Stomach smooth muscle (tissue), 2 donors: ENCODE data around the gene P2RX3.

Source experiments
- H3K27ac ChIP-seq: one replicate; pipeline ENCODE4 v1.7.0; 2013; ENCODE audit warnings: mild to moderate bottlenecking, low read length, inconsistent platforms
- H3K27me3 ChIP-seq, 2 donors: one replicate each; pipeline ENCODE4 v1.7.0; 2013; ENCODE audit warnings: low read length in 2 of 2; ENCODE audit not compliant: insufficient read depth in 2 of 2, control insufficient read depth in 1 of 2
- H3K36me3 ChIP-seq, 2 donors: one replicate each; pipeline ENCODE4 v1.7.0; 2013; ENCODE audit warnings: low read length in 2 of 2; ENCODE audit not compliant: control insufficient read depth in 2 of 2, insufficient read depth in 2 of 2
- H3K4me1 ChIP-seq: one replicate; pipeline ENCODE4 v1.7.0; 2013; ENCODE audit warnings: low read length; ENCODE audit not compliant: control insufficient read depth, insufficient read depth
- H3K4me3 ChIP-seq, 2 donors: one replicate each; pipeline ENCODE4 v1.7.0; 2013; ENCODE audit warnings: low read length in 2 of 2
- H3K9ac ChIP-seq, 2 donors: one replicate each; pipeline ENCODE4 v1.7.0; 2013; ENCODE audit warnings: low read length in 2 of 2, mild to moderate bottlenecking in 1 of 2
- H3K9me3 ChIP-seq, 2 donors: one replicate each; pipeline ENCODE4 v1.7.0; 2013; ENCODE audit warnings: low read length in 2 of 2; ENCODE audit not compliant: control insufficient read depth in 2 of 2
- donor health status: healthy.
- donor health status: Pancreatic carcinoma.

P2RX3 gene

DNA sequence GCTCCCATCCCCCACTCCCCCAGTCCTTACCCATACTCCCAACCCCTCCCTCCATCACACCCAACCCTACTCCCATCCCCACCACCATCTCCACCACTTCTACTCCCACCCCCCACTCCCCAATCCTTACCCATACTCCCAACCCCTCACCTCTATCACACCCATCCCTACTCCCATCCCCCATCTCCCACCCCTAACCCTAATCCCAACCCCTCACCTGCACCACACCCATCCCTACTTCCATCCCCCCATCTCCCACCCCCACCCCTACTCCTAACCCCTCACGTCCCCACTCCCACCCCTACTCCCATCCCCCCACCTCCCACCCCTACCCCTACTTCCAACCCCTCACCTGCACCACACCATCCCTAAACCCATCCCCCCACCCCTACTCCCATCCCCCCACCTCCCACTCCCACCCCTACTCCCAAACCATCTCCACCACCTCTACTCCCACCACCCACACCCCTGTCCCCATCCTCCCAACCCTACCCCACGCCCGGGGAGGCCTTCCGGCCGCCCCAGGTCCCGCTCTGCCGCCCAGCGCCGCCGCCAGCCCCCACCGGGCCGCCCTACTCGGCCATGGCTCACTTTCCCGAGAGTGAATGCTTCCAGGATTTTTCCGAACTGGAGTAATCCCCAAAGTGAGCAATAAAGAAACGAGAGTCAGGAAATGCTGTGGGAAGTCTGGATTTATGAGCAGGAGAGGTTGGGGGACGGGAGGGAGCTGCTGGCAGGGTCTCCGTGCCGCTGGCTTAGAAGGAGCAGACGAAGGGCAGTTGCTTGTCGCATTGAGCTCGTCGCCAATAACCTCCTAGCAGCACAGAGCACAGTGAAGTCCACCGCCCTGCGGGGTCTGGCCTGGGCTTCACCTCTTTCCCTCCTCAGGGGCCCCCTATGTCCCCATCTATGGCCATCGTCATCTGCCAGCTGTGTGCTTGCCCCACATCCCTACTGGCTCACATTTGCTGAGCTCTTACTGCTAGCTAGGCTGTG is 38.2 kb downstream of the P2RX3 start:
- no peaks in the 10 kb centered on the region for H3K4me1 ChIP-seq
- no peak overlapping the region for H3K27ac ChIP-seq
- peaks cover 3 to 5% of the 10 kb centered on the region in 2 donors for H3K27me3 ChIP-seq
- no peak overlapping the region for H3K9ac ChIP-seq
- no peaks in the 10 kb centered on the region for H3K9me3 ChIP-seq
- H3K4me3 ChIP-seq: no peak overlapping the region
- no peaks in the 10 kb centered on the region for H3K36me3 ChIP-seq

DNA sequence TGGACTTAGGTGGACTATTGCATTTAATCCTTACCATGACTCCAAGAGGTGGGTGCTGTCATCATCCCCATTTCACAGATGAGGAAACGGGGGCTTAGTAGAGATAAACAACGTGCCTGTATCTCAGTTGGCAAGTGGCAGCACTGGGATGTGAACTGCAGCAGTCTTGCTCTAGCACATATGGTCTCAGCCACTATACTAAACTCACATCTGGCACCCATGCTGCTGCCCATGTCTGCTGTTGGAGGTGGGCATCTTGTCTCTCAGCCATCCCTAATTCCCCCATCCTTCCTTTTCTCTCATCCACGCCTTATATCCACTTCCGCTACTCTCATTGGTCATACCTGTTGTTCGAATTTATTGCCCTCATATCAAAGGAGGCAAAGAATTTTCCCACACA is 39.0 kb downstream of the P2RX3 start:
- no peak overlapping the region for H3K4me3 ChIP-seq
- no peak overlapping the region for H3K27ac ChIP-seq
- H3K9me3 ChIP-seq: no peaks in the 10 kb centered on the region
- no peaks in the 10 kb centered on the region for H3K4me1 ChIP-seq
- no peak overlapping the region for H3K9ac ChIP-seq
- H3K27me3 ChIP-seq: peaks cover 3 to 5% of the 10 kb centered on the region in 2 donors
- H3K36me3 ChIP-seq: no peaks in the 10 kb centered on the region

DNA sequence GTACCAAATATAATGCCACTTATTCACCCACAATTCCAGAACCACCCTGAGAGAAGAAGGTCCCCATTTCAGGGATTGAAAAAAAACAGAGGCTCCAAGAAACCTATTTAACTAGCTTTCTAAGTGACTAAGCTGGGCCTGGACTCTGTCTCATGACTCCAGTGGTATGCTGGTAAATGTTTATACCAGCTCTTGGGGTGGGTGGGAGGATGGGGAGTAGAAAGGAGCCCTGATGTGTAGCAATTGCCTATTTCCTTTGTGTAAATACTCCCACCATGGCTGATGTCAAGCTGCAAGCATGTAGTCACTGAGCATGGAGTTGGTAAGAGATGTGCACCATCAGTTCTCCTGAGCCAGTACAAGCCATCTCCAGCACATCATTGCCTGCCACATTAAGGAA is 40.0 kb downstream of the P2RX3 start:
- Histone ChIP-seq H3K9me3 (no peaks in the 10 kb centered on the region), H3K27ac (no peak overlapping the region), H3K4me1 (no peaks in the 10 kb centered on the region), H3K36me3 (no peaks in the 10 kb centered on the region), H3K27me3 (peaks cover 3 to 5% of the 10 kb centered on the region in 2 donors), H3K9ac (no peak overlapping the region), H3K4me3 (no peak overlapping the region)

DNA sequence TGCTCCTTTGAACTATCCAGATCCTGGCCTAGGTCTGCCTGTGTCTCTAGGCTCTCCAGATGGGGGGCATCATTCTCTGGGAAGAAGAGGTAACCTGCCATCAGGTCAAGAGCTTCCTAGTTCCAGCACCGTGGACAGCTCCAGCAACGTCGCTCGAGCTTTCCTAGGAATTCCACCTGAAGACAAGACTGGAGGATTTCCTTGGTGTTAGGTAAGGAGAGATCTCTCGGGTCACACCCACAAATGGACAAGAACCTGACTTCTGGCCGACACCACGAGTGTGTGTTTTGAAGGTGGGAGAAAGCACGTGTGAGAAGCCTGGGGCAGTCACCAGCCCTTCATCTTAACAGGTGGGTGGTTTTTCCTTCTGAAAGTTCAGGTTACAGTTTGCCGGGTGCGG is 41.6 kb downstream of the P2RX3 start:
- Histone ChIP-seq H3K4me3 (no peak overlapping the region), H3K36me3 (no peaks in the 10 kb centered on the region), H3K9me3 (no peaks in the 10 kb centered on the region), H3K9ac (no peak overlapping the region), H3K27me3 (peaks cover 3 to 5% of the 10 kb centered on the region in 2 donors), H3K4me1 (no peaks in the 10 kb centered on the region), H3K27ac (no peak overlapping the region)

DNA sequence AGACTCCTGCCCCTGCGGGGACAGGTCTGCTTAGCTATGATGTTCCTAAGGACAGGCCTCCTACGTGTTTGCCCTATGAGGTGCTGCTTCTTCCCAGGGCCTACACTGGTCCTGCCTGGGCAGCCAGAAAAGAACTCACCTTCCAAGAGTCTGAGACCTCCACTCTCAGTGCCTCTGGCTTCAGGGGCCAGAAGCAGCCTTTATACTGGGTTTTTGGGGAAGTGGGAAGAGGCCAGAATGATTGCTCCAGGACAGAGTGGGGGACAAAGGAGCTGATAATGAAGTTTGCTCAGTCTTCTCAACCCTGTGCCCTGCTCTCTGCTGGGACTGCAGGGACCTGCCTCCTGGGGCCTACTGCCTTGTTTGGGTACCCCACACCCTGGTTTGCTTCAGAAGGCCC is 42.8 kb downstream of the P2RX3 start, which contains the start of gene PRG3:
Gene PRG3, minus strand, starts transcription at position 176 of the 400 bp plus-strand sequence. CDS start 442 bp downstream, outside the sequence.
- Histone ChIP-seq H3K27me3 (peaks cover 3 to 5% of the 10 kb centered on the region in 2 donors), H3K4me1 (no peaks in the 10 kb centered on the region), H3K9ac (no peak within 1 kb of the TSS), H3K4me3 (no peak within 1 kb of the TSS), H3K27ac (no peak within 1 kb of the TSS), H3K36me3 (no peaks in the 10 kb centered on the region), H3K9me3 (no peaks in the 10 kb centered on the region)

DNA sequence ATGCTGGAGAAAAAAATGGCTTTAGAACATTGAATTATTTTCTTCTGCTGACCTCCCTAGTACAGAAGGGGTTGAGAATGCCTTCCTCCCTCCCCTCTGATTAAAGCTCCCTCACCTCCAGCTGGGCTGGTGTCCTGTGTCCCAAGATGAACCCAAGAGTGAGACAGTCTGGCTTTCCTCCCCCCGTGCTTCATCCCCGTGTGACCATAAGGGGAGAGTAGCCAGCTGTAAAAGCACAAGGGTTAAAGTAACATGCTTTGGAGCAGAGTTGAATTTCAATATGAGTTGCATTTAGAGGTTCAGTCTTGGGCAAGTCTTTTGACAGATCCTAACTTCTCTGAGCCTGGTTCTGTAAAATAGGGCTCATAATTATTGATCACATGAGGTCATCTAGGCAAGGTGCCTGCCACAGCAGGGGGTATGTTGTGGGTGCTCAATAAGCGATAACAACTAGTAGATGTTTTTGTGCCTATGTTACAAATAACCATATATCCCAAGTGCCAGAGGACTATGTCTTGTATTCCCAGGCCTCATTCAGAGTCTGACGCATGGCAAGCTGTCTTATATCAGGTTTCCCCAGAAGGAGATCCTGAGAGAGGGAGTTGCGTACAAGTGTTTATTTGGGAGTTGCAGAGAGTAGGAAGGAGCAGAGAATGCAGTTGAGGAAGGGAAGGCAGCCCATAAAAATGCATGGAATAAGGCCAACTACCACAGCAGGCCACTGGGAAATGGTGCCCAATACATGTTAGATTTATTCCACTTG is 48.2 kb downstream of the P2RX3 start:
- Histone ChIP-seq H3K27ac (no peak overlapping the region), H3K36me3 (no peaks in the 10 kb centered on the region), H3K4me3 (no peak overlapping the region), H3K4me1 (no peaks in the 10 kb centered on the region), H3K9me3 (no peaks in the 10 kb centered on the region), H3K27me3 (peaks cover 2 to 5% of the 10 kb centered on the region in 2 donors), H3K9ac (no peak overlapping the region)

DNA sequence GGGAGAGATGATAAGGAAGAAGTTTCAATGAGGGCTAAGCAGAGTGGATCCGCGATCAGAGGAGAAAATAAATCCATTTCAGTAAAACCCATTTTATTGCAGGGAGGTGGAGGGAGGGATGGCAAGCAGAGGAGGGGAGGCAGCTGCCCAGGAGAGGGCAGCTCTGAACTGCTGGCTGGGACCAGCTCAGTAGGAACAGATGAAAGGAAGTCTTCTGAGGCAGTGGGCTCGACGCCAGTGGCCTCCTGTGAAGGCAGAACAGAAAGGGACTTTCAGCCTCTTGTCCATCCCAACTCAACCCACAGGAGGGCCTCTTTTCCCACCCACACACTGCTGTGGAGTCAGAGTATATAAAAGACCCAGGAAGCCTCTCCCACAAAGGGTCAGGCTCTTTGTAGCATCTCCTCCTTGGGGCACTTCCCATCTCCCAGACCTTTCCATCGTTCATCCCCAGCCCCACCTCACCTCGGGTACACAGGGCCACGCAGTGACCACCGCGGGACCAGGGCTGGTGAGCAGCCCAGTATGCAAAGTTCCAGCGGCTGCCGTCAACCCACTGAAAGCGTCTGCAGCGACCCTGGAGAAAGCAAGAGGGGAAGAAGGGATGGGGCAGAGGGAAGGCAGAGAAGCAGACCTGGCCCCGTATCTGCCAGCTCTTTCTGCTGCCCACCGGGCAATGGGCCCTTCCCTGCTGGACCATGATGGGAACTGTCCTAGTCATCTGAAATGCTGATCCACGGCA is 49.3 kb downstream of the P2RX3 start:
- Histone ChIP-seq H3K36me3 (no peaks in the 10 kb centered on the region), H3K4me3 (no peak overlapping the region), H3K9ac (no peak overlapping the region), H3K27me3 (peaks cover 4 to 5% of the 10 kb centered on the region in 2 donors), H3K27ac (no peak overlapping the region), H3K4me1 (no peaks in the 10 kb centered on the region), H3K9me3 (no peaks in the 10 kb centered on the region)

DNA sequence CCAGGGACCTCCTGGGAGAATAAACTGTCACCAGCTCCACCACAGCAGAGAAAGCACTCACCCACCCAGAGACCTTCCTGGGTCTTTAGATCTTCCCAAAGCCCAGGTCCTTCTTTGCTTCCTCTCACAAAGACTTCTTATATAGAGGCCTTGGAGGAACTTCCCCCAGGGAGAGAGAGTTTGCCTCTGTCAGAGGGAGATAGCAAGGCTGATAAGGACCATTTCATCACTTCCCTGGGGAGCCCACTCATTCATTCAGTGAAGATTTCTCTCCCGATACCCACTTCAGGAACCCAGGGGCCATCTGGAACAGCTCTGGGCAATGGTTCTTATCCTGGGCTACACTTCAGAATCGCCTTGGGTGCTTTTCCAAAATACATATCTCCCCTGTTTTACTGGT is 52.4 kb downstream of the P2RX3 start, which contains the start of gene PRG2:
Gene PRG2, minus strand, starts transcription at position 116 of the 400 bp plus-strand sequence. CDS start 706 bp downstream, outside the sequence.
- H3K27me3 ChIP-seq: peaks cover 4 to 5% of the 10 kb centered on the region in 2 donors
- H3K9ac ChIP-seq: no peak within 1 kb of the TSS
- H3K4me1 ChIP-seq: no peaks in the 10 kb centered on the region
- no peak within 1 kb of the TSS for H3K4me3 ChIP-seq
- H3K27ac ChIP-seq: no peak within 1 kb of the TSS
- H3K9me3 ChIP-seq: no peaks in the 10 kb centered on the region
- H3K36me3 ChIP-seq: no peaks in the 10 kb centered on the region

DNA sequence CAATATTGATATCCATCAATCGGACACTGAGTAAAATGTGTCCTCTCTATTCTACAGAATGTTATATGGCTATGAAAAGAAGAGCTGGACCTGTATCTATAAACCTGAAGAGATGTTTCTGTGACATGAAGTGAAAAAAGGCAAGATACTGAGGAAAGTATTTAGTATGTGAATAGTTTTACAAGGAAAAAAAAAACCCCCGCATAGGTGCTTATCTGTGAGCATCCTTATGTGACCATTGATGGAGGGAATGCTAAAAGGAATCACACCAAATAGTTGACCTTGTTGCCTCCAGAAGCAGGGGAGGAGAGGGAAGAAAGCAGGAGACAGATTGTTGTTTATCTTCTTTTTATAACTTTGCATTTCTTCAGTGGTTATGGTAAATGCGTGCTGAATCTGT is 53.0 kb downstream of the P2RX3 start:
- Histone ChIP-seq H3K4me3 (no peak overlapping the region), H3K4me1 (no peaks in the 10 kb centered on the region), H3K9ac (no peak overlapping the region), H3K9me3 (no peaks in the 10 kb centered on the region), H3K36me3 (no peaks in the 10 kb centered on the region), H3K27me3 (peaks cover 4 to 7% of the 10 kb centered on the region in 2 donors), H3K27ac (no peak overlapping the region)

DNA sequence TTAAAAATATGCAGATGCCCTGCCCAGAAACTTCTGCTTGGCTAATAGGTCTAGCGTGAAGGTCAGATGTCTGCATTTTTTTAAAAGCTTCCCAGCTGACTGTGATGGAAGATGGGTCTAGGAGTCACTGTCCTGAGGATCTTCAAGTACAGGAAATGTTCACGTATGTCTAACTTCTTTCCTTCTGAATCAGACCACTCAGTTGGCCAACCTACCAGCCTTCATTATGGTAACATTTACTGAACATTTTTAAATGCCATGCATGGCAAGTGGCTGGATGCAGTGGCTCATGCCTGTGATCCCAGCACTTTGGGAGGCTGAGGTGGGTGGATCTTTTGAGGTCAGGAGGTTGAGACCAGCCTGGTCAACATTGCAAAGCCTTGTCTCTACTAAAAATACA is 53.4 kb downstream of the P2RX3 start:
- Histone ChIP-seq H3K4me1 (no peaks in the 10 kb centered on the region), H3K27ac (no peak overlapping the region), H3K4me3 (no peak overlapping the region), H3K9ac (no peak overlapping the region), H3K36me3 (no peaks in the 10 kb centered on the region), H3K9me3 (no peaks in the 10 kb centered on the region), H3K27me3 (peaks cover 6 to 7% of the 10 kb centered on the region in 2 donors)
